HG02642 (cell line): Measurements from ENCODE around the gene MLLT3.

Experiments used
- ATAC-seq: cut with Tn5 transposase; IDR thresholded peaks from one replicate; pipeline ENCODE4 v1.9.1; 2021; ENCODE audit warnings: mild to moderate bottlenecking; ENCODE audit not compliant: unreplicated experiment, poor library complexity

MLLT3 gene

DNA sequence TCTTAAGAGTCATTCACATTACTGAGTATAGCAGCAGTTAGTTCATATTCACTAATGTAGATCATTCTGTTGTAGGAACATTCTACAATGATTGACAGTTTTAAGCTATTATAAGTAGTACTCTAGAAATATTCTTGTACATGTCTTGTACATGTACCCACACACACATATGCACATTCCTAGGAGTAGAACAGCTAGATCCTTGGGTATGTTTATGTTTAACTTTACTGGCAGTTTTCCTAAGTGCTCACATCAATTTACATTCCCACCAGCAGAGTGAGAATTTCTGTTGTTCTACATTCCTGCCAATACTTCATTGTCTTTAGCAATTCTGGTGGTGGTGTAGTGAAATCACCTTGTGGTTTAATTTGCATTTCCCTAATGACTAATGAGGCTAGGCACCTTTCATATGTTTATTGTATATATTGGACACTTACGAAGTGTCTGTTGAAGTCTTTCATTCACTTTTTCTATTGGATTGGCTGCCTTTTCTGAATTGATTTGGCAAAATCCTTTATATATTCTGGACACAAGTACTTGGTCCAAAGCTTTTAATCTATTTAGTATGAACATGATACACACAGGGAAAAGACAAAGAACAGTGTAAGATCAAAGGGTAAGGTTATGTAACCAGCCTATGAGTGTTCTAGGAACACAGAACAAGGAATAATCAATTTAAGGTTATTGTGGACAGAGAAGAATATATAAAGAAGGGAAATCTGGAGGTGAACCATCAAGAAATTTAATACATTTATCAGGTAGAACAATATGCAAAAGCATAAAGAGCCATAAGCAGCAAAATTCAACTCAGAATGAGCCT, 95.6 kb downstream of the MLLT3 start:
- peak; percentile 83 for ATAC-seq

DNA sequence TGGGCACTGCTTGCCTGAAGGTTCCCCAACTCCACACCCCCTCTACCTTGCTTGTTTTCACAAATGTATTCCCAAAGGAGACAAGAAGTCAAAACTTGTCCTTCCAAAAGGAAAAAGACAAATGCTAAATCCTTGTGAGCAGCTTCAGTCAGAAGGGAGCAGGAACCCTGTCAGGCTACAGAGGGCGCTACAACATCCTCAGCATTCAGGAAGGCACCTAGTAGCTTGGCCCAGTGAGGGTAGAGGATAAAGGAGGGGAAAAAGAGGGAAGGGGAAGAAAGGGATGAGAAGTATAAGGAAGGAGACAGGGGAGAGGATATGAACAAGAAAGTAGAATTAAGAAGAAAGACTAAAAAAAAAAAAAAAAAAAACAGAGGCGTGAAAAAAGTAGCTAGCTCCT, 97.5 kb downstream of the MLLT3 start:
- ATAC-seq, result no peak

DNA sequence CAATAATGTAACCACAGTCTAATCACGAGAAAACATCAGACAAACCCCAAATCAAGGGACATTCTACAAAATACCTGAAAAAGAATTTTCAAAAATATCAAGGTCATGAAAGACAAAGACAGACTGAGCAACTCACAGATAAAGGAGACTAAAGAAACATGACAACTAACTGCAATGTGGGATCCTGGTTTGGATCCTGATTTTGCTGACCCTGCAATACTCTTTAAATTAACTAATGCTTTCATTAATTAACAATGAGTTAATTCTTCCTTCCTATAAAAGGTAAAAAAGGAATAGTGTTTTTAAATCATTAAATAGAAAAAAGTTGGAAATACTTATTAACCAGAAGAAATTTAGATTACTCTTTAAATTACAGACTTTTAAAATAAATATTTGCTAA, 103.6 kb downstream of the MLLT3 start:
- ATAC-seq, result no peak

DNA sequence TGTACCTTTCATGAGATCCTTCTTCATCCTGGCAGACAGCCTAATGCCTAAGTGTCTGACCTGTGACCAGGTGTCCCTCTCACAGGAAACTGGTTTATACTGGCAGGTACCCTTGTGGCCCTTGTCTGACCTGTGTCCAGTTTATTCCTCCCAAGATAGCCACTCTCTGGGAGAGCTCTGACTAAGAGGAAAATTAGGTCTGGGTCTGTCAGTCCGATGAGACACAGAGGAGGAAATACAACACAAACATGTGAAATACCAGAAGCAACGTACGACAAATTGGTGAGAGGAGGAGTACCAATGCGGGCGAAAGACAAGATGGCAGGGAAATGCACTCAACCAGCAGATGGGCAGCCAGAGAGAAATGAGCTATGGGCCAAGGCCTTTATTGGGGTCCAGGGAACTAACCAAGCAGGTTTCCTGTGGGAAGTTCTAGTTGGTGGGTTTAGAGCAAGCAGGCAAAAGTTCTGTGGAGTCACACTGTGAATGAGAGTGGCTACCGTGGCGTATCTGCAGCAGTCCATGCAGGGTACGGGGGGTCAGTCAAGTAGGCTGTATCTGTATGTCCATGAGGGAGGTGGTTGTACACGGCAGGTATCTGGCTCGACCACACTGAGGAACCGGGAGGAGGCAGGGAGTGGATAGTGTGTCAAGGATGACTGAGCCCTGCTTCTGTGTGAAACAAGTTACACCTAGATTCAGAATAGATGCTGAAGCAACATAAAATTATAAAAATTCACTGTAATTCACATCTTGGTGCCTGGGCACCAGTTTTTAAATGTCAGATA, 109.0 kb downstream of the MLLT3 start:
- no peak for ATAC-seq

DNA sequence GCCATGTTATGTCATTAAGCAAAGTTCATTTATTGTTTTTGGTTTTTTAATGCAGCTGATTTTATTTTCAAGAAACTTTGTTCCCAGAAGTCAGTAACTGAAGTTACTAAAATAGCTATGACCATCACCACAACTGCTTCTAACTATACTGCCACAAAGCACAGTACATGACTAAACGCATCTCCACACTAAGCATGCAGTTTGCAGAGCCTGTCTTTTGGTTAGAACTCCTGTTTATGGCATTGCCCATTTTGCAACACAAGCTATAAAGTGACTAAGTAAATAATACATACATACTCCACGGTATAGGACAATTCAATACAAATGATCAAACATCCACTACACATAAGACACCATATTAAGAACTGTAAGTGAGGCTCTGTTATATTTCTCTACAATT, 109.7 kb downstream of the MLLT3 start:
- ATAC-seq, result no peak

DNA sequence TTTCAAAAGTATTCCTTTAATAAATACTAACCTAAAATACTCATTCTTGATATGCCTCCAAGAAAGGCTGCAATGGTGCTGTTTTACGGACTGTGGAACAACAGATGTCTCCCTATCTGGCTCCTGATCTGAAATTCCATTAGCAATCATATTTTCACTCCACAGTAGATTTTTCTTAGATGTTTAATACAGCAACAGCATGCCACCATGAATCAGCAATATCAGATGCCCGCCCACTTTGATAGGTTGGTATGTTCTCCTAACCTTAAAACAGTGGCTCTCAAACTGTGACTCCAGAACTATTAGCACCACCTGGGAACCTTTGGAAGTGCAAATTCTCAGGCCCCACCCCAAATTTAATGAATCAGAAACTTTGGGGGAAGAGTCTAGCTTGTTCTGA, 110.2 kb downstream of the MLLT3 start:
- no peak for ATAC-seq

DNA sequence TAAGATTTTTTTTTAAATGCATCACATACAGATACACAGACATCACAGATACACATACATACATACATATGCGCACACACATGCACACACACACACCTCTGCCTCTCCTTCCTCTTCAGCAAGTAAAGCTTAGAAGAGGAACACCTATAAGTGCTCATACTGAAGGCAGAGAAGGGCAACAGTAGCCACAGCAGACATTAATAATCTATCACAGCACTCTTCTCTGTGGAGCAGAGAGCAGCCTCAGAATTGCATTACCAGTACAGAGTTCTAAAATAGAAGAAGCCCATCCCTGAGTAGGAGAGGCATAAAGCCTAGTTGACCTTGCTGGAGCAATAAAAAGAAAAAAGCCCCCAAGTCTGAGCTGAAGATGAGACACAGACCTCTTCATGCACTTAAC, 110.6 kb downstream of the MLLT3 start:
- ATAC-seq, result no peak

DNA sequence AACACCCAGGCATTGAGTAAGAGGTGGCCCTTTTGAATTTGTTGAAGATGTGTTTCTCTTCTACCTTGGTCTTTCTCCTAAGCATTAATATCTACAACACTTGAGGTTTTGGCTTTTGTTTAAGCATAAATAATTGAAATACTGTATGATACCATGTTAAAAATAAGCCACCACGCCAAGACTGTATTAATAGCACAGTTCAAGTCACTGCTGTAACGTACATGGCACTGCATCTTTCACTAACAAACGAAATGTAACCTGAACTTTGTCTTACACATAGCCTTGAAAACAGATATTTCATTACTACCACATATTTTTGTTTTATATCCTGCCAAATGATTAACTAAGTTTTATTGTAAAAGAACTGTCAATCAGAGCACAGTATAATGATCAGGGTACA, 112.8 kb downstream of the MLLT3 start:
- no peak for ATAC-seq

DNA sequence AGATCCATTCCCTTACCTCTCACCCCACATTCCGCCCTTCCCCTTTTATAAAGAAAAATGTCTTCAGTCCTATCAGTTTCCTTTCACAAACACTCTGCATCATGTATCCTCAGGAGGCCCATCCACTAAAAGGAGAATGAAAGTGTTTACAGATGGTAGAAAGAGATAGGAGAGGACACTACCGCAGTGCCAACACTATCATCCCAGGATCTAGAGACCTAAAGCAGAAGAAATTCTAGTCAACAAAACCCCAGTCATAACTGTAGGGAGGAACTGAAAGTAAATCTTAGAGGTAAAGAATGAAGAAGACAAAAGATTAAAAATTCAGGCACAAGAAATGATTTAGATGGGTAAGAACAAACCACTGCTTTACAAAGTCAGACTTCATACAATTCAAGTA, 114.1 kb downstream of the MLLT3 start:
- ATAC-seq, result peak; percentile 73

DNA sequence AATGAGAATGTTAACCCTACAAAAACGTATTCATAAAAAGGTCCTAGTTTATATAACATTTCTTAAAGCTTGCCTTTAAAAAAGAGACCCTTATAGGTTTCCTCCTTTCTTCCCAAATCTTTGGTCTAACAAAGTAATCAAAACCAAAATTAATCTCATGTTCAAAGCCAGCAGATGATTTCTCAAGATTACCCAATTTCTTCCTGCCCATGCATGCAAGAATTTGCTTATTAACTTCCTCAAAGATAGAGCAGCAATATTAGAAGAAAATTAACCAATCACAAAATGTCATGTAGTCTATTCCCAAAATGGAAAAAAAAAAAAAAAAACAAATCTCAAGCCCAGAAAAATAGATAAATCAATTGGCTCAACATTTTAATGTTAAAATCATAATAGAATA, 114.9 kb downstream of the MLLT3 start:
- ATAC-seq, result no peak

DNA sequence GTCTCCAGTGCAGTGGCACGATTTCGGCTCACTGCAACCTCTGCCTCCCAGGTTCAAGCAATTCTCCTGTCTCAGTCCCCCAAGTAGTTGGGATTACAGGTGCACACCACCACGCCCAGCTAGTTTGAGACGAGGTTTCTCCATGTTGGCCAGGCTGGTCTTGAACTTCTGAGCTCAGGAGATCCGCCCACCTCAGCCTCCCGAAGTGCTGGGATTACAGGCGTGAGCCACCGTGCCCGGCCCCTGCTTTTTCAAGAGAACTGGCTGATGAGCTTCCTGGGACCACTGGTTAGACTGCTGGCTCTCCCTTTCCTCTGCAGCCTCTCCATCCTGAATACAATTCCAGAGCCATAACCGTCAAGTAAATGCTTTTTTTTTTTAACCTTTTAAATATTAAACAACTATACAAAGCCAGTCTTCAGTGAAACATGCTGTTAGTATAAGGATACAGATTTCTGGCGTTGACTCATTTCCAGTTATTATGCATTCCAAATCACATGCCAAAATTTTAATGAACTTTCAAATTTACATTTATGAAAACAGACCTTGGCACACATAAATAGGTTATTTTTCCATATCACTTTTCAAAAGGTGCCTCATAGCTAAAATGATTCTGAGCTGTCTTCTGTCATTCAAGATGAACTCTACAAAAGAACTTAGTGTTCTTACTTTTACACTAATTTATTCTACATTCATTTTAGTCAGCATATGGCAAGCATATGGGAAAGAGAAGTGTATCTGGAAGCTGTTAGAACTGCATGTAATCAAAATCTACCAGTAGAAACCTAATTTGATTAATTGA, 116.0 kb downstream of the MLLT3 start:
- no peak for ATAC-seq

DNA sequence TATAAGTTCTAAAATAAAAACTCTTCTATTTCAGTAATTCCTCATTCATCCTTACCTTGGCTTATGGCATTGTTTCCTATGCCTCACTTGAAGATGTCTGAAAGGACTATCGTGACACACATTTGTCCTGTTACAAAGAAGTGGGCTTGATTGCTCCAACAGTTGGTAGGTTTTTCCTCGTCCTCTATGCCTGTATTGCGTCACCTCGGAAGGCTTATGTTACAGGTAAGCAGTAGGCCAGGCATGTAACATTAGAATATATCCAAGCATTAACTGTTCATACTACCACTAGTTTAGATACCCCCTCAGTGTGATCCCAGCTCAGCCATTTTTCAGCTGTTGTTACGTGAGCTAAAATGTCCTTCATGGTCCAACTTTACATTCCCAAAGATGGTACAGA, 116.7 kb downstream of the MLLT3 start:
- ATAC-seq, result no peak

DNA sequence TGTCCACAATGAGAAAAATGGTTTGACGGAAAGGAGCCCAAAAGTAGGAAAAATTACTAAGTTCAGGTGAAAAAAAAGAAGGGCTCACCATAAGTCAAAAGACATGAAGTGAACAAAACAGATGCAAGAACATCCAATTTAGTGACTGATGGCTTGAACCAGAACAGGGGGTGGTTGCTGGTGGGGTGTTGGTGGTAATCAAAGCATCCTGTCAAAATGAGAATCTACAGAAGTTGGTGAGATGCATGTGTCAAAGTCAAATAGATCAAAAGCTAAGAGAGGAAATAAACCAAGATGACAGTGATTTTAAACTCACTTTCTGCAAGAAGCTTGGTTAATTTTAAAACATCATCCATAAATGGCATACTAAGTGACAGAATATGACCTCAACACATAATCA, 117.4 kb downstream of the MLLT3 start:
- no peak for ATAC-seq

DNA sequence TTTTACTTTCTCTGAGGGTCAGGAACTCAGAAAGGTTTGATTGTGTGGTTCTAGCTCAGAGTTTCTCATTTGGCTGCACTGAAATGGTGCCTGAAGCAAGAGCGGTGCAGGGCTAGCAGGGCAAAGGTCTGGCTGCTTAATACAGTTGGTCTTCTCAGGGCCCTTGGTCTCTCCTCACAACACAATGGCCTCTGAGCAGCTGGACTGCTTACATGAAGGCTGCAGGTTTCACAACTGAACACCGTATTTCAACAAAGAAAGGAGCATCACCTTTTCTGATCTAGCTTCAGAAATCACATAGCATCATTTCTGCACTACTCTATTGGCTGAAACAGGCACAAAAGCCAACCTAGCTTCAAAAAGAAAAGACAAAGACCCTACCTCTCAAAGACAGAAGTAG, 122.2 kb downstream of the MLLT3 start:
- ATAC-seq, result no peak

DNA sequence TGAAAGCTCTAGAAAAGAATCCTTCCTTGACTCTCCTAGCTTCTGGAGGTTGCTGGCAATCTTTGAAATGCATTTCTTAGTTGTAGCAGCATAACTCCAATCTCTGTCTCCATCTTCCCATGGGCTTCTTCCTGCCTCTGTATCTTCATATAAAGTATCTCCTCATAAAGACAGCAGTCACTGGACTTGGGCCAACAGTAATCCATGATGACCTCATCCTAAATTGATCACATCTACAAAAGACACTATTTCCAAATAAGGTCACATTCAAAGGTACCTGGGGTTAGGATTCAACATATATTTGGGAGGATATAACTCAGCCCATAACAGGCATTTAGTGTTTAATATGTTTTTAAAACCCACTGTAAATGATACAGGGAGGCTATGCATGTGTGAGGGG, 123.3 kb downstream of the MLLT3 start:
- no peak for ATAC-seq

DNA sequence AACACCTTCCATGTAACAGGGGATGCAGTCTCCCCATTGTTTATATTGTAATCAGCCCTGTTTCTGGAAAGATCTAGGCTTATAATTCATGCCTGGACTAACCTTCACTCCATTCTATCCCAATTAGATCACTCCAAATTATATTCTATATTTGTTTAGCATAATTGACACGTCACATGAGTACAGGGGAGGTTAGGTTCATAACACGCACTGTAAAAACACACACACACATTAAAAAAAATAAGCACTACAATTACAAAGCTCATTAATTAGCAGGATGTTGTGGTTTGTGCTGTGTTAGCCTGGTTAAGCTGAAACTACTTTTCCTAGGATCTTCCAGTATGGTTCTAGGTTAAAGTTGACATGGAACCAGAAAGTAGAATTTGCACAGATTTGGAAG, 126.0 kb downstream of the MLLT3 start:
- ATAC-seq, result no peak

DNA sequence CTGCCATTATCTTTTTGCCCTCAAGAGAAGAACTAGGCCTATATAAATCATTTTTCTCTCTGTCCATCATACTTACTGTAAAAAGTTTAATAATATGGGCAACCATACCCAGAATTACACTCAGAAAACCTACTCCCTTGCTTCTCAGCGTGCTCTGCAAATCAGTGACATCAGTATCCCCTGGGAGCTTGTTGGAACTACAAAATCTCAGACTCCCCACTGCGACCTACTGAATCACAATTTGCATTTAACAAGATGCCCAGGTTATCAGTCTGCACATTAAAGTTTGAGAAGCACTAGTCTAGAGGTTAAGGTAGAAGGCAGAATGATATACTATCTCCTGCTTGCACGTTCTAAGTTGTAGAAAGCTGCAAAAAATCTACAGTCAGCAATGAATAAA, 127.2 kb downstream of the MLLT3 start:
- ATAC-seq, result no peak

DNA sequence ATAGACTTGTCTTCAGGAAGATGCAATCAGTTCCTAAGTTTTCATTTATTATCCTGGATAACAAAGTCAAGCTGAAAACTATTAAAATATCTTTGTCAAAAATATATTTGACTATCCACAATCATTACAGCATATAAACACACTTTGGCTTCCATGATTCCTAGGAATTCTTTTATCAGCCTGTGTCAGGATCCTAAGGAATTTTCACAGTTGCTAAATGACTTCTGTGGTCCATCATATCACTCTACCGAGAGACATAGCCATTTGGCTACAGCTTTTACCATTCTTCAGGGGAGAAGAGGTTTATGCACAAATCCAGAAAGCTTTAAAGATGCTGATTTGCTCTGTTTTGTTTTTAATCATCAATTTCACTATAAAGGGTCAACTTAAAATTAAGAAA, 128.3 kb downstream of the MLLT3 start:
- no peak for ATAC-seq

DNA sequence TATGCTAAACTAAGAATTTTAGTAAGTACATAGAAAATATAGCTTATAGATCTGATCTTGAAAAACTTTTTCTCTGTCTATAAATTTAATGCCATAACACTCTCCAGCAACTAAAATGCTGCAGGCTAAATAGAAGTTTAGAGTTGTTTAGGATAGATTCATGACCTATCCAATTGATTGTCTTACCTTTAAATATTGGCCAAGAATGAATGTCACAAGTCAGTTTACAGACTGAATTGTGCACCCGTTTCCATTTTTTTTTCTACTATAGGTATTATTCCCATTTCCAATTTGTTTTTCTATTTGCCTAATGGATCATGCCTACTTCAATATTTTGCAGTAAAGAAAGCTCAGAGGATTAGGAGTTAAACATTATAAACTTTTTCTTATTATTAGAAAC, 129.5 kb downstream of the MLLT3 start:
- ATAC-seq, result no peak

DNA sequence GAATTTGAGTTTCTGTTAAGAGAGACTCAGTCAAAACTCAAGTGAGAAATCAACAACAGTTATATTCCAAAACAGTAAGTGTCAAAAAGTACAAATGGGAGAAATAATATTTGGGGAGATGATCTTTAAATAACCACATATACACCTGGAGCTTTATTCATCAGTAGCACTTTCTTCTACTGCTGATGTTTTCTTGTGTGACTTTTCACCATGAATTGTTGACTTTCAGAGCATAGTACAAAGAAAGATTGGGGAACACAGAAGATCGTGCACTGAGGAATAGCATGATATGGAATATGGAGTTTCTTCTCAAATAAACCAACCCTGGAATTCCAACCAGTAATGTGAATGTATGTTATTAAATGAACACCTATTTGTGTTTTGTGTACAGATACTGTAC, 130.7 kb downstream of the MLLT3 start:
- no peak for ATAC-seq

DNA sequence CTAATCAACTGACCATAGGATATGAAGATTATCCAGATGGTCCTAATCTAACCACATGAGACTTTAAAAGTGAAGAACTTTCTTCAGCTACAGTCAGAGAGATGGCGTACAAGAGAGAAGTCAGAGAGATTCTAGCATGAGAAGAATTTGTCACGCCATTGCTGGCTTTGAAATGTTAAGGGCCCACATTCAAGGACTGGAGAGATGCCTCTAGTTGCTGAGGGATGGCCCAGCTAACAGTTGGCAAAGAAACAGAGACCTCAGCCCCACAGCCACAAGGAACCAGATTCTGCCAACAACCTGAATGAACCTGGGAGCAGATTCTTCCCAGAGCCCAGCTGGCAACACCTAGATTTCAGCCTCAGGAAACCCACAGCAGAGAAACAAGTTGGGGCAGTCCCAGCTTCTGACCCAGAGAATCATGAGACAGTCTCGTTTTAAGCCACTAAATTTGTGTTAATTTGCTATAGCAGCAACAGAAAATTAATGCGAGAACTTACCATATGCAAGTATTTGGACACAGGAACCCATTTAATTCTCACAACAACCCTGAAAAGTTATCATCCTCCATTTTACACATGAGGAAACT, 132.0 kb downstream of the MLLT3 start:
- no peak for ATAC-seq
